GM10266 (cell line): ENCODE results near the gene DNAJB11.

Experiments used
- DNase-seq: peaks from one replicate; pipeline ENCODE4 v3.0.0; 2012; ENCODE audit errors: extremely low spot score
- CTCF ChIP-seq: IDR thresholded peaks from 2 replicates; pipeline ENCODE4 v1.5.1; 2012; ENCODE audit warnings: mild to moderate bottlenecking, low read depth; ENCODE audit not compliant: control insufficient read depth, insufficient read depth; ENCODE audit errors: missing control alignments

DNAJB11 gene

DNA sequence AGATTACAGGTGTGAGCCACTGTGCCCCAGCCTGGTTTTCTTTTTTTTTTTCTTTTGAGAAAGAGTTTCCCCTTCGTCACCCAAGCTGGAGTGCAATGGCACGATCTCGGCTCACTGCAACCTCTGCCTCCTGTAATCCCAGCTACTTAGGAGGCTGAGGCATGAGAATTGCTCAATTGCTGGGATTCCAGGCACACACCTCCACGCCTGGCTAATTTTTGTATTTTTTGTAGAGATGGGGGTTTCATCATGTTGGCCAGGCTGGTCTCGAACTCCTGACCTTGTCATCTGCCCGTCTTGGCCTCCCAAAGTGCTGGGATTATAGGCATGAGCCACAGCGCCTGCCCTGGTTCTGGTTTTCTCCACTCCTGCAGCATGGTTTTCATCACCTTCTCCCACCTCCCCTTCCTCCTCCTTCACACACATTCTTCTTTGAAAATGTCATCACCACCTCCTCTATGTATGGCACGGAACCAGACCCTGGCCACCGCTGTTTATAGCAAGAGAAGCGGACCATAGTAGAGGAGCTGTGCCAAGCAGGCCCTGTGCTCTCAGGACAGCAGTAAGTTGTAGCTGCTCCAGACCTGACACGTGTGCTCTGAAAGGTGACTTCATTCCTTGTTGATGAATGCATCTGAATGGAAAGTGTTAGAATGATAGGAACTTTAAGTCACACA lies 27.7 kb downstream of the DNAJB11 start:
- DNase-seq: no peak
- TF ChIP-seq CTCF: no peak

GRCh38 chr3:186598794-186599141 lies 28.2 kb downstream of the DNAJB11 start:
- DNase-seq: no peak
- no peak for TF ChIP-seq CTCF

GRCh38 chr3:186599142-186599784 lies 28.7 kb downstream of the DNAJB11 start:
- DNase-seq: no peak
- no peak for TF ChIP-seq CTCF

DNA sequence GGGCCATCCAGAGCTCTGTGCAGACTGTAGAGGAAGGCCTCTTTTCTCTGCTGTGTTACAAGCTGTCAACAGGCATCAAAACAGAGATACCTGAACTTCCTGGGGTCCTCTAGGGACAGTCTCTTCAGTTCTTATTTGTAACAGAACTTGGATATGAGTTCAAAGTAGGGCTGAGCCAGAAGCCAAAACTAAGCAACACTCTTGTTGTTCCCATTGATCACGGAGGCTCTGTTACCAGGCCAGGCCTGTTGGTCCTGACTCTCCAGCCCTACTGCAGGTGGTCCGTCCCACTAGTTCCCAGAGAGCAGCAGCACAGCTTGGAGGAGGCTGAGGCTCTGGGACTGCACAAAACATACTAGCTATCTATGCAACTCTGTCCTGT lies 29.3 kb downstream of the DNAJB11 start:
- no peak for TF ChIP-seq CTCF
- DNase-seq: no peak

DNA sequence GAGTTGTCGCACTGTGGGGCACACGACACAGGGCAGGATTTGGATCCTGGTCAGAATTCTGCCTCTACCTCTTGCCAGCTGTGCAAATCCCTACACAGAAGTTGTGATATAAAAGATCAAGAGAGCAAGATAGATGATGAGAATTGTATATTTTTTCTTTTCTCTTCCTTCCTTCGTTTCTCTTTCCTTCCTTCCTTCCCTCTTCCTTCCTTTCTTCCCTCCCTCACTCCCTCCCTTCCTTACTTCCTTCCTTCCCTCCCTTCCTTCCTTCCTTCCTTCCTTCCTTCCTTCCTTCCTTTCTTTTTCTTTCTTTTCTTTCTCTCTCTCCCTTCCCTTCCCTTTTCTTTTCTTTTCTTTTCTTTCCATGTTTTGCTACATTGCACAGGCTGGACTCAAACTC lies 30.4 kb downstream of the DNAJB11 start:
- DNase-seq: no peak
- TF ChIP-seq CTCF: no peak

DNA sequence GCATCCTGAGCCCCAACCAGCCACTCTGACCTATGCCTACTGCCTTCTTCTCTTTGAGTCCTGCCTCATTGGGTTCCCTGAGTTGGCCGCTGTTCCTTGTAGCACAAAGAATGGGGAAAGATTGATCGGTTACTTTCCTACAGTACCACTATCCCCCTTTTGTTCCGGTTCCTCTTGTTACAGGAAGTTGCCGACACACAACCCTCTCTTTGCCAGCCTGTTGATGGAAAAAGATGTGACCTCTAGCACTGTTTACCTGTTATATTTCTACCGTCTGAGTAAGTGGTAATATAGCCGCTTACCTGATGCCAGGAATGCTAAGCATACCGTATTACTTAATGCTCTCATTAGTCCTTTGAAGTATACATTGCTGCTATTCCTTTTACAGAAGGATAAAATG lies 32.6 kb downstream of the DNAJB11 start:
- DNase-seq: no peak
- no peak for TF ChIP-seq CTCF

DNA sequence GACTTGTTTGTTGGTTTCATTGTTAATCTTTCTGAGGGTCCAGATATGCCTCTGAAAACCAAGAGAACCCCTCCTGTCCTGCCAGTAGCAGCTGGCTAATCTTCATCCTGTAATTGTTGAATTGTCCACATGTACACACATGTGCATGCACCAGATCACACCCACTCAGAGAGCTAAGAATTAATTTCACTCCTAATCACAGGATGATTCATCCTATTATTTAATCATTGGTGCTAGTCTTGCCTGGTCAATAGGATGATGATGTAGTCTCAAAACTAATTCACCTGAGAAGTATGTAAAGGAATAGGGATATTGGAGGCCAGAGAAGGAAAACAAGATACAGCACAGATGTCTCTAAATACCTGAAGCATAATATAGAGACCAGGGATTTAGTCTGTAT lies 34.6 kb downstream of the DNAJB11 start:
- no peak for DNase-seq
- no peak for TF ChIP-seq CTCF
